ENCODE measurements around the gene CNPY2.
"Not testable (repeated sequence)": the region's sequence is repeated elsewhere in the genome, so short reads cannot be mapped to it uniquely, and the experiment has no call there.

CNPY2 gene

GRCh38 chr12:56297400-56297799 is 18.4 kb downstream of the CNPY2 start:
- no peak for DNase-seq (ENCODE audit: low read depth)

GRCh38 chr12:56296295-56296694 is 19.5 kb downstream of the CNPY2 start:
- no peak for DNase-seq (ENCODE audit: low read depth)

DNA sequence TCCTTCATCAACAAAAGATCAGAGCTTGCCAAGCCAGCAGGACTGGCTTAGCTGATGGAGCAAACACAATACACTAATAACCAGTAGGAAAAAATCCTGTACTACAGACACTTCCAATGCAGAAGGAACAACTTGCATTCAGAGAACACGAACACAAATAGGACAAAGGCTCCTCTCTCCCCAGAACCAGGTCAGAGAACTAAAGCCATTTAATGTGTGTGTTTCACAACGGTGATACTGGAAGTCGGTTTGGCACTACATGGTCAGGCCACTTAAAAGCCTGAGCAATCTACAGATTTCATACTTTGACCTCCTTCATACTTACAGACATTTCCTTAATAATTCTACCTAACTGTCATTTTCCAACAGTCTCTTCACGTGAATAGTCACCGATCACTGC is 22.0 kb downstream of the CNPY2 start:
- DNase-seq (ENCODE audit: low read depth) = no peak

GRCh38 chr12:56288705-56289387 is 26.9 kb downstream of the CNPY2 start:
- DNase-seq (ENCODE audit: low read depth) = no peak

DNA sequence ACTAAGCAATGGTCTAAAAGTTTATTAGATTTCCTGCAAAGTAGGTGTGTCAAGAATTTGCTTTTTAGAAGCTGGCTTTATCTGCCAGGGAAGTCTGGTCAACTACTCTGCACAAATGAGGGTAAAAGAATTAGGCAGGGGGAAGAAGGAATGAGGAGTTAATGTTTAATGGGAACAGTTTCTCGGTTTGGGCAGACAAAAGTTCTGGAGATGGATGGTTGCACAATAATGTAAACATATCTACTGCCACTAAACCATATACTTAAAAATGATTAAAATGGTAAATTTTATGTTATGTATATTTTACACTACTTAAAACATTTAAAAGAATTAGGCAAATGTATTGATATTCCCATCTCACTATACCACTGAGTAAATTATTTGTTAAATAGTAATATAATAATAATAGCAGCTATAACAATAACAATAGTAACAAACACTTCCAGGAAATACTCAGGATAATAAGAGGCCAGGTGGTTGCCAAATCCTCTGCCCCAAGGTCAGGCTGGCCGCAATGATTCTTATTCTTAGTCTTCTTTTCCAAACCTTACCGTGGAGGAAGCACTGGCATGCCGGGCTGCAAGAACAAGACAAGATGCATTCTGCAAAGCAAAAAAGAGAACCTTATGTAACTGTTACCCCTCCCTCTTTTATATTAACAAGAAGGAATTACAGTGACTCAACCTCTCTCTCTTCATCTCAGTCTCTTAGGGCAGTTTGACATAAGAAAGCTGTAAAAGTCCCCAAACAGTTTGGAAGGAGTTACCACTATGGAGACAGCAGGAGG is 29.6 kb downstream of the CNPY2 start:
- no peak for DNase-seq (ENCODE audit: low read depth)

DNA sequence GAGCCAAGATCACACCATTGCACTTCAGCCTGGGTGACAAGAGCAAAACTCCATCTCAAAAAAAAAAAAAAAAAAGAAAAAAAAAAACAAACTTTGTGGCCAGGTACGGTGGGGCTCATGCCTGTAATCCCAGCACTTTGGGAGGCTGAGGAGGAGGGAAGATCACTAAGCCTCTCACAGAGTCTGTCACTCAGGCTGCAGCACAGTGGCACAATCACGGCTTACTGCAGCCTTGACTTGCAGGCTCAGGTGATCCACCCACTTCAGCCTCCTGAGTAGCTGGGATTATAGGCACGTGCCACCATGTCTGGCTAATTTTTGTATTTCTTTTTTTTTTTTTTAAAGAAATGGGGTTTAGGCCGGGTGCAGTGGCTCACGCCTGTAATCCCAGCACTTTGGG is 31.5 kb downstream of the CNPY2 start:
- DNase-seq (ENCODE audit: low read depth) = not testable (repeated sequence)

DNA sequence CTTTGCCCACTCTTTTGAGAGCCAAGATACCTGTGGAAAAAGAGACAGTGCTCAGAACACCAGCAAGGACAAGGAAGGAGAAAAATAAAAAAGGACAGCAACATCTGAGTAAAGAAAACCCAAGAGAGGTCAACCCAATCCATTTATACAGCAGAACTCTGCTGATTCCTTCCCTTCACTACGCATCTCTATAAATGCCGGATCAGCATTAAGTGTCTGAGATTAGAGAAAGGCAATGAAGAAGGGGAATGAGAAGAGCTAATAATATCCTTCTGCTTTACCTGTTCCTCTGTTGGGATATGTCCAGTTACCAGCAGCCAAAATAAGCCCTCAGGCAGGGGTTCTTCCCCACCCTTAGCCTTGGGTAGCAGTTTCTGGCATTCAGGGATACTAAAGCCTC is 33.2 kb downstream of the CNPY2 start:
- no peak for DNase-seq (ENCODE audit: low read depth)

GRCh38 chr12:56282030-56282429 is 33.8 kb downstream of the CNPY2 start:
- DNase-seq (ENCODE audit: low read depth) = no peak

GRCh38 chr12:56280849-56281248 is 34.9 kb downstream of the CNPY2 start:
- DNase-seq (ENCODE audit: low read depth) = no peak

DNA sequence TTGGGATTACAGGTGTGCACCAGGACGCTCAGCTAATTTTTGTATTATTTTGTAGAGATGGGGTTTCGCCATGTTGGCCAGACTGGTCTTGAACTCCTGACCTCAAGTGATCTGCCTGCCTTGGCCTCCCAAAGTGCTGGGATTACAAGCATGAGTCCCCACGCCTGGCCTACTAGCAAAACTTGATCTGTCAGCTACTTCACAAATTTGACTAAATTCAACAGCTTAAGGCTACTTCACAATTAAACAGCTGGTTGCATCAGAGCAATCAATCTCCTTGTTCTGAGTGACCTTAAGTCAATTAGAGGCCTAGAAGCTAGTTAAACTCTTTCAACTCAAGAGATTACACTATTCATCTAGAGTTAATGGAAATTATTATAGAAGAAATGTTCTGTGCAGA is 36.9 kb downstream of the CNPY2 start:
- no peak for DNase-seq (ENCODE audit: low read depth)

DNA sequence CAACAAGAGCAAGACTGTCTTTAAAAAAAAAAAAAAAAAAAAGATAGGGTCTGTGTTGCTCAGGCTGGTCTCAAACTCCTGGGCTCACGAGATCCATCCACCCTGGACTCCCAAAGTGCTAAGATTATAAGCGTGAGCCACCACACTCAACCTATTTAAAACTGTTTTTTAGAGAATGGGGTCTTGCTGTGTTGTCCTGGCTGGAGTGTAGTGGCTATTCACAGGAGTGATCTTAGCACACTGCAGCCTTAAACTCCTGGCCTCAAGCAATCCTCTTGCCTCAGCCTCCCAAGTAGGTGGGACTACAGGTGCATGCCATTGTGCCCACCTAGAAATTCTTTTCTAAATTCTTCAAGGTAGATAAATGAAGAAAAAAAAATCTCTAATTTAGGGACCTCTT is 41.5 kb downstream of the CNPY2 start:
- DNase-seq (ENCODE audit: low read depth) = no peak

DNA sequence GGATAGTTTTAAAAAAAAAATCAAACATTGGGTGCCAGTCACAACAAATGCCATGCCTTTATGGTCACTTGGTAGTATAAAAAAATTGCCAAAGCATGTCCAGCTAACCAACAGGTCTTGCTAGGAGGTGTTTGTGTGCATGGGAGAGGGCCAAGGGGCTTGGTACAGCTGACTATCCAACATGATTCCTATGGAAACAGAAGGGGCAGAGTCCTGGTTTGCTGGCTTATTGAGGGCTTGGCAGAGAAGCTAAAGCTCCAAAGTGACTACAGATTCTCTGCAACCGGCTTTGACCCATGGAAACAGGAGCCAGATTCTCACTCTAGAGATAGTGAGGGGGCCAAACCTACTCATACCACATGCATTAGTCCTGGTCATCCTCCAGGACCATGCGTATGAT is 43.3 kb downstream of the CNPY2 start:
- not testable (repeated sequence) for DNase-seq (ENCODE audit: low read depth)

DNA sequence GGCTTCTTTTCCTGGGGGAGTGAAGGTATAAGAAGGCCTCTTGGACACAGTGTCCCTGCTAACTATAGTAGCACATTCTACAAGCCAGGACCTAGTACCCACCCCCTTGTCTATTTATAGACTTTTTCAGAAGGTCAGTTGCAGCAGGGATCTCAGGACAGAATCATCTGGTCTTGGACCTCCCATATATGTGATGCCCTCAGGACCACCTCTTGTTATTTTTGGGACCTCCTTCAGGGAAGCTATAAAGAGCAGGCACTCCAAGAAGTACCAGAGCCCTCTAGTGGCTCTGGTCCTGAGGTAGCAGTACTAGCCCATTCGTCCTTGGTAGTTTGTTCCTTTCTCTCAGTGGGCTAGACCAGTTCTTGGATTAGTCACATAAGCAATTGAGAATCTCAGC is 44.8 kb downstream of the CNPY2 start:
- DNase-seq (ENCODE audit: low read depth) = no peak

DNA sequence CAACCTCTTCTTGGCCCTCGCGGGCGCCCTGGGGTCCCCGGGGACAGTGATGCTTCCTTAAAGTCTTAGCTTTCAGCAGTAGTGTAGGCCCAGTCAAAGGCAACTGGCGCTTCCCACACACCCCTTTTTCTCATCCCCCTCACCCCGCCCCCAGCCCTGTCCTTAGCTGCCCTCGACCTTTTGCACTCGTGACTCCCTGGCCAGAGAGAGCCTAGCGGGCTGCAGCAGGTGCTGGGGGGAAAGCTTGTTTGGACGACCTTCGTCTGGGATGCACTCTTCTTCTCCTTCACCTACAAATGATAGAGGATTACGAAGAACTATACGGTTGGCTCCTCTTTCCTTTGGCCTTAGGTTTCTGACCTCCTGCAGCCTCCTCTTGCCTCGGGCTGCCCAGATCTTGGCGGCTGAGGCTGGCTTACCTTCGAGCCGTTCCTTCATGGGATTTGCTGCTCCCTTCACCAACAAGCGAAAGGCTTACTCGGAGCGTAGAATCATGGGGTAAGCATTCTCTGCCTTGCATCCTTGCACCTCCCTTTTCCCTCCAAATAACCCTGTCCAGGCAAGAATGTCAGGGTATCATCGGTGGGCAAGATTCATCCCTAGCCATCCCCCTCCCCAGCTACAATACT is 48.2 kb downstream of the CNPY2 start:
- DNase-seq (ENCODE audit: low read depth) = no peak

- peak; percentile 77 for DNase-seq (ENCODE audit: low read depth)
These were observed 48.9 kb downstream of the CNPY2 start, which contains the start of gene COQ10A for GRCh38 chr12:56266693-56267442. COQ10A (plus strand) TSS chr12:56266942; CDS start chr12:56267119, 177 bp downstream.

DNA sequence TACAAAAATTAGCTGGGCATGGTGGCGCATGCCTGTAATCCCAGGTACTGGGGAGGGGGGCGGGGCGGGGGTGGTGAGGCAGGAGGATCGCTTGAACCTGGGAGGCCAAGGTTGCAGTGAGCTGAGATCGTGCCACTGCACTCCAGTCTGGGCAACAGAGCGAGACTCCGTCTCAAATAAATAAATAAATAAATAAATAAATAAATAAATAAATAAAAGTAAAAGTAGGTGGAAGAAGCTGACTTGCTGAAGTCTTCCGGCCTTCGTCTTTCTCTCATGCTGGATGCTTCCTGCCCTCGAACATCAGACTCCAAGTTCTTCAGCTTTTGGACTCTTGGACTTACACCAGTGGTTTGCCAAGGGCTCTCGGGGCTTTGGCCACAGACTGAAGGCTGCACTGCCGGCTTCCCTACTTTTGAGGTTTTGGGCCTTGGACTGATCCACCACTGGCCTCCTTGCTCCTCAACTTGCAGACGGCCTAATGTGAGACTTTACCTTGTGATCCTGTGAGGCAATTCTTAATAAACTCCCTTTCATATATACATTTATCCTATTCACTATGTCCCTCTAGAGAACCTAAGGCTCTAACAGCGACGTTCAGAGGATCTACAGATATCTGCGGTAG is 49.6 kb downstream of the CNPY2 start:
- DNase-seq (ENCODE audit: low read depth) = not testable (repeated sequence)

GRCh38 chr12:56262955-56263354 is 52.8 kb downstream of the CNPY2 start:
- DNase-seq (ENCODE audit: low read depth) = not testable (repeated sequence)

DNA sequence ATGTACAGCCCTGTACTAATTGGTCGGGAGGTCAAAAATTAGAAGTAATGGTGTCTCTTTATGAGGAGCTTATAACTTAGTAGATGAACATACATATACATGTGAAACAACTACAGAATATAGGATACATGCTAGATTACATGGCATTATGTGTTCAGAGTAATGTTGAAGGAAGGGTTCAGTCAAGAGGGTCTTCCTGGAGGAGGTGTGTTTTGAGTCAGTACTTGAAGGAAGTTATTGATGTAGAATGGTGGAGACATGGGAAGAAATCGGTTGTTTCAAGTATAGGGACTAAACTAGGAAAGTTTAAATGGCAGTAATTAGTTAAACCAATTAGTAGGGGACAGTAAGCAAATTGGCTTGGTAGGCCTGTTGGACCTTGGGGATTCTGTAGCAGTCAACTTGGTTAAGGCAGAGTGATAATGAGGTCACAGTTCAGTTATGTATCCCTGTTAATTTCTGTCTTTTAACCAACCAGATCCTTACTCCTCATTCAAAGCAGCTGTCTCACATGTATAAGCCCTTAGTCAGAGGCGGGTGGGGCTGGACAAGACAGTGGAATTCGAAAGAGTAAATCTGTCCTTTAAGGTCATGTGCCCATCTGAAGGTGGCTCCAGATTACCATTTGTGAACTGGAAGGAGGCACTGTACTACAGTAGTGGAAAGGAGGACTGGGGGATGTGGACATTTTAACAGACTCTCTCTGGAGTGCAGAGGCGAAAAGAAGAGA is 54.1 kb downstream of the CNPY2 start:
- DNase-seq (ENCODE audit: low read depth) = no peak

DNA sequence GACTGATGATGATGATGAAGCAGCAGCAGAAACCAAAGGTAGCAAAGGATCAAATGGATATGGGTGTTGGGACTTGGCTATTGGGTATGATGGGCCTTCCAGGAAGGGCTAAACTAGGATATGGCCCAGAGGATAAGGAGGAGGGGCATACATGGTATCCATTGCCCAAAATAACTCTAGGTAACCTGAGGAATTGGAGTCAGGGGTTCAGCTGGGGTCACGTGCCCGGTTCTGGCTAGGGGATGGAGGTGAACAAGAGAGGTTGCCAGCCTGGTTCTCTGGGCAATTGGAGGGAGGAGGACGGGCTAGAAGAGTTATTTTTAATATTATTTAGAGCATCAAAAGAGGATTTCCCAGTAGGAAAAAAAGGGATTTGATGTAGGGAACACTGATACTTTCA is 54.9 kb downstream of the CNPY2 start:
- DNase-seq (ENCODE audit: low read depth) = no peak

GRCh38 chr12:56260380-56260779 is 55.4 kb downstream of the CNPY2 start:
- no peak for DNase-seq (ENCODE audit: low read depth)

Measured in stimulated activated CD8-positive, alpha-beta memory T cell treated with anti-CD3 and anti-CD28 coated beads, Interleukin-12 subunit alpha, Interleukin-12 subunit beta, amount 100 ng/mL, for 4 hours (primary cell).